Measurements from ENCODE around the gene AKAP8L.

The AKAP8L gene

GRCh38 chr19:15448778-15449619 is 30.2 kb upstream of the AKAP8L start:
- no peak for DNase-seq (ENCODE audit: low spot score)

GRCh38 chr19:15448044-15448777 is 29.4 kb upstream of the AKAP8L start:
- no peak for DNase-seq (ENCODE audit: low spot score)

- DNase-seq (ENCODE audit: low spot score): no peak
These were observed 28.3 kb upstream of the AKAP8L start for GRCh38 chr19:15447057-15447456.

- no peak for DNase-seq (ENCODE audit: low spot score)
These were observed 27.1 kb upstream of the AKAP8L start for GRCh38 chr19:15445807-15446376.

GRCh38 chr19:15445227-15445605 is 26.4 kb upstream of the AKAP8L start:
- no peak for DNase-seq (ENCODE audit: low spot score)

GRCh38 chr19:15444505-15445226 is 25.9 kb upstream of the AKAP8L start:
- no peak for DNase-seq (ENCODE audit: low spot score)

GRCh38 chr19:15443838-15444237 is 25.1 kb upstream of the AKAP8L start:
- no peak for DNase-seq (ENCODE audit: low spot score)

GRCh38 chr19:15443325-15443724 is 24.5 kb upstream of the AKAP8L start:
- no peak for DNase-seq (ENCODE audit: low spot score)

GRCh38 chr19:15442142-15442920 is 23.5 kb upstream of the AKAP8L start:
- DNase-seq (ENCODE audit: low spot score): no peak

GRCh38 chr19:15441317-15441716 is 22.5 kb upstream of the AKAP8L start:
- no peak for DNase-seq (ENCODE audit: low spot score)

- no peak for DNase-seq (ENCODE audit: low spot score)
These were observed 21.2 kb upstream of the AKAP8L start for GRCh38 chr19:15439821-15440641.

GRCh38 chr19:15439078-15439799 is 20.5 kb upstream of the AKAP8L start:
- no peak for DNase-seq (ENCODE audit: low spot score)

- DNase-seq (ENCODE audit: low spot score): no peak
These were observed 19.8 kb upstream of the AKAP8L start for GRCh38 chr19:15438577-15438976.

- DNase-seq (ENCODE audit: low spot score): no peak
These were observed 19.3 kb upstream of the AKAP8L start for GRCh38 chr19:15438124-15438496.

- no peak for DNase-seq (ENCODE audit: low spot score)
These were observed 18.8 kb upstream of the AKAP8L start for GRCh38 chr19:15437355-15438123.

- no peak for DNase-seq (ENCODE audit: low spot score)
These were observed 18.0 kb upstream of the AKAP8L start for GRCh38 chr19:15436826-15437110.

- DNase-seq (ENCODE audit: low spot score): no peak
These were observed 17.4 kb upstream of the AKAP8L start for GRCh38 chr19:15436012-15436825.

- DNase-seq (ENCODE audit: low spot score): no peak
These were observed 14.8 kb upstream of the AKAP8L start for GRCh38 chr19:15433519-15434069.
